B cell (primary cell): ENCODE results near the gene ASB4.

Experiments
- CTCF ChIP-seq: fragments of 200-600 bp; IDR thresholded peaks from one replicate; pipeline ENCODE4 v1.8.0; 2022; ENCODE audit warnings: antibody characterized with exemption, mild to moderate bottlenecking
- EZH2 ChIP-seq: IDR thresholded peaks from 2 replicates; pipeline ENCODE4 v1.6.1; 2012; ENCODE audit warnings: borderline replicate concordance, low read depth, mild to moderate bottlenecking, moderate library complexity, low read length; ENCODE audit not compliant: insufficient read depth, poor library complexity, severe bottlenecking

GRCh38 chr7:95569720-95570119 lies 84.0 kb downstream of the ASB4 start:
- TF ChIP-seq EZH2: no peak
- TF ChIP-seq CTCF: no peak
